ENCODE measurements around the gene TANGO2.

Gene TANGO2

GRCh38 chr22:19984851-19985811 is 35.8 kb upstream of the TANGO2 start:
- H3K36me3 ChIP-seq (ENCODE audit: insufficient read depth, low read length): peaks cover 14% of the 10 kb centered on the region
- no peaks in the 10 kb centered on the region for H3K9me3 ChIP-seq (ENCODE audit: insufficient read depth, low read depth, low read length)
- H3K9ac ChIP-seq (ENCODE audit: low read depth, low read length): no peak overlapping the region
- no peak overlapping the region for H3K4me3 ChIP-seq (ENCODE audit: low read length)
- peaks cover 5% of the 10 kb centered on the region; the same call in 1 of the 2 replicates for H3K4me1 ChIP-seq (ENCODE audit: insufficient read depth, low read length)
- H3K27me3 ChIP-seq (ENCODE audit: insufficient read depth, low read length): no peaks in the 10 kb centered on the region
- 91% methylated on average over 11 of the region's 11 CpGs for WGBS
- no peak overlapping the region for H3K27ac ChIP-seq (ENCODE audit: low read depth, low read length)

DNA sequence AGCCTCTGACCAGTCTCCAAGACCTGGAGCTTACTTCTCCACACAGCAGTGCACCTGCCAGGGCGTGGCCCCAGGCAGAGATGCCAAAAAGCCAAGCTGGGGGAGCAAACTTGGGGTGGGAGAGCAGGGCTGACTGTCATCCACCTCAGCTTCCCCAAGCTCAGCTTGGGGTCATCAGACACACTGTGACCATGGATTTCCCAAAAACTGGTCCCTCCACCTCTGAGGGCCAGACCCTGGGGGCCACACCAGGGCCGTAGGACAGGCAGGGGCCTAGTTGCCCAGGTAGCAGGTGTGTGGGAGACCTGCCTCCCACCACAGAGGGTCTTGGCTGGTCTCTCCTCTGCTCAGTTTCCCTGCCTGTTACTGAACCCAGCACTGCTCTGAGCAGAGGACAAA is 34.9 kb upstream of the TANGO2 start:
- Histone ChIP-seq H3K4me1 (ENCODE audit: insufficient read depth, low read length) (peaks cover 5% of the 10 kb centered on the region; the same call in 1 of the 2 replicates), H3K27me3 (ENCODE audit: insufficient read depth, low read length) (no peaks in the 10 kb centered on the region), H3K4me3 (ENCODE audit: low read length) (peak overlapping the region; percentile 87), H3K36me3 (ENCODE audit: insufficient read depth, low read length) (peaks cover 8% of the 10 kb centered on the region; the same call in 1 of the 2 replicates), H3K9me3 (ENCODE audit: insufficient read depth, low read depth, low read length) (no peaks in the 10 kb centered on the region), H3K9ac (ENCODE audit: low read depth, low read length) (peak overlapping the region; percentile 88), H3K27ac (ENCODE audit: low read depth, low read length) (no peak overlapping the region)
- WGBS: 66% methylated on average over 2 of the region's 2 CpGs

GRCh38 chr22:19986410-19987341 is 34.2 kb upstream of the TANGO2 start:
- H3K9ac ChIP-seq (ENCODE audit: low read depth, low read length): peak overlapping the region; percentile 88
- H3K27me3 ChIP-seq (ENCODE audit: insufficient read depth, low read length): no peaks in the 10 kb centered on the region
- no peaks in the 10 kb centered on the region for H3K9me3 ChIP-seq (ENCODE audit: insufficient read depth, low read depth, low read length)
- H3K4me1 ChIP-seq (ENCODE audit: insufficient read depth, low read length): peaks cover 5% of the 10 kb centered on the region; the same call in 1 of the 2 replicates
- H3K27ac ChIP-seq (ENCODE audit: low read depth, low read length): peak overlapping the region; percentile 74
- WGBS: under 1% methylated on average over 63 of the region's 76 CpGs
- peak overlapping the region; percentile 87 for H3K4me3 ChIP-seq (ENCODE audit: low read length)
- H3K36me3 ChIP-seq (ENCODE audit: insufficient read depth, low read length): 0 out of 2 replicates have a peak, but pooled peaks cover 2% of the 10 kb centered on the region

GRCh38 chr22:19987394-19988306 is 33.3 kb upstream of the TANGO2 start:
- Histone ChIP-seq H3K4me3 (ENCODE audit: low read length) (no peak overlapping the region), H3K9ac (ENCODE audit: low read depth, low read length) (no peak overlapping the region), H3K27me3 (ENCODE audit: insufficient read depth, low read length) (no peaks in the 10 kb centered on the region), H3K4me1 (ENCODE audit: insufficient read depth, low read length) (peaks cover 5% of the 10 kb centered on the region; the same call in 1 of the 2 replicates), H3K27ac (ENCODE audit: low read depth, low read length) (no peak overlapping the region), H3K9me3 (ENCODE audit: insufficient read depth, low read depth, low read length) (no peaks in the 10 kb centered on the region), H3K36me3 (ENCODE audit: insufficient read depth, low read length) (no peaks in the 10 kb centered on the region)
- WGBS: 68% methylated on average over 24 of the region's 24 CpGs

GRCh38 chr22:19988331-19988808 is 32.5 kb upstream of the TANGO2 start:
- Histone ChIP-seq H3K9ac (ENCODE audit: low read depth, low read length) (no peak overlapping the region), H3K27me3 (ENCODE audit: insufficient read depth, low read length) (no peaks in the 10 kb centered on the region), H3K4me3 (ENCODE audit: low read length) (no peak overlapping the region), H3K9me3 (ENCODE audit: insufficient read depth, low read depth, low read length) (no peaks in the 10 kb centered on the region), H3K36me3 (ENCODE audit: insufficient read depth, low read length) (no peaks in the 10 kb centered on the region), H3K4me1 (ENCODE audit: insufficient read depth, low read length) (peaks cover 5% of the 10 kb centered on the region; the same call in 1 of the 2 replicates), H3K27ac (ENCODE audit: low read depth, low read length) (no peak overlapping the region)
- 89% methylated on average over 9 of the region's 9 CpGs for WGBS

- no peak overlapping the region for H3K9ac ChIP-seq (ENCODE audit: low read depth, low read length)
- H3K4me3 ChIP-seq (ENCODE audit: low read length): no peak overlapping the region
- H3K9me3 ChIP-seq (ENCODE audit: insufficient read depth, low read depth, low read length): no peaks in the 10 kb centered on the region
- WGBS: 91% methylated on average over 18 of the region's 18 CpGs
- H3K27ac ChIP-seq (ENCODE audit: low read depth, low read length): no peak overlapping the region
- H3K4me1 ChIP-seq (ENCODE audit: insufficient read depth, low read length): peaks cover 5% of the 10 kb centered on the region; the same call in 1 of the 2 replicates
- no peaks in the 10 kb centered on the region for H3K36me3 ChIP-seq (ENCODE audit: insufficient read depth, low read length)
- H3K27me3 ChIP-seq (ENCODE audit: insufficient read depth, low read length): no peaks in the 10 kb centered on the region
Observed at GRCh38 chr22:19988965-19989724, 31.8 kb upstream of the TANGO2 start.

- peaks cover 5% of the 10 kb centered on the region; the same call in 1 of the 2 replicates for H3K4me1 ChIP-seq (ENCODE audit: insufficient read depth, low read length)
- no peaks in the 10 kb centered on the region for H3K27me3 ChIP-seq (ENCODE audit: insufficient read depth, low read length)
- no peaks in the 10 kb centered on the region for H3K36me3 ChIP-seq (ENCODE audit: insufficient read depth, low read length)
- 72% methylated on average over 3 of the region's 3 CpGs for WGBS
- H3K4me3 ChIP-seq (ENCODE audit: low read length): no peak overlapping the region
- H3K27ac ChIP-seq (ENCODE audit: low read depth, low read length): no peak overlapping the region
- H3K9ac ChIP-seq (ENCODE audit: low read depth, low read length): no peak overlapping the region
- no peaks in the 10 kb centered on the region for H3K9me3 ChIP-seq (ENCODE audit: insufficient read depth, low read depth, low read length)
Observed at GRCh38 chr22:19989725-19990067, 31.2 kb upstream of the TANGO2 start.

- 98% methylated on average over 2 of the region's 2 CpGs for WGBS
- Histone ChIP-seq H3K4me3 (ENCODE audit: low read length) (no peak overlapping the region), H3K27ac (ENCODE audit: low read depth, low read length) (no peak overlapping the region)
Observed at GRCh38 chr22:19990188-19990587, 30.7 kb upstream of the TANGO2 start.

GRCh38 chr22:19990609-19991394 is 30.1 kb upstream of the TANGO2 start:
- 94% methylated on average over 20 of the region's 20 CpGs for WGBS
- H3K9ac ChIP-seq (ENCODE audit: low read depth, low read length): no peak overlapping the region
- H3K27ac ChIP-seq (ENCODE audit: low read depth, low read length): no peak overlapping the region
- no peaks in the 10 kb centered on the region for H3K9me3 ChIP-seq (ENCODE audit: insufficient read depth, low read depth, low read length)
- H3K4me1 ChIP-seq (ENCODE audit: insufficient read depth, low read length): peaks cover 5% of the 10 kb centered on the region; the same call in 1 of the 2 replicates
- no peaks in the 10 kb centered on the region for H3K36me3 ChIP-seq (ENCODE audit: insufficient read depth, low read length)
- no peak overlapping the region for H3K4me3 ChIP-seq (ENCODE audit: low read length)
- H3K27me3 ChIP-seq (ENCODE audit: insufficient read depth, low read length): no peaks in the 10 kb centered on the region

More at GRCh38 chr22:19990188-19990587, 30.7 kb upstream of the TANGO2 start:
- H3K4me1 ChIP-seq (ENCODE audit: insufficient read depth, low read length): peaks cover 5% of the 10 kb centered on the region; the same call in 1 of the 2 replicates
- H3K9me3 ChIP-seq (ENCODE audit: insufficient read depth, low read depth, low read length): no peaks in the 10 kb centered on the region
- no peaks in the 10 kb centered on the region for H3K36me3 ChIP-seq (ENCODE audit: insufficient read depth, low read length)
- no peak overlapping the region for H3K9ac ChIP-seq (ENCODE audit: low read depth, low read length)
- H3K27me3 ChIP-seq (ENCODE audit: insufficient read depth, low read length): no peaks in the 10 kb centered on the region
